ENCODE data around the gene SIGLEC8. TPM values are rescaled to one million over a fixed set of nuclear protein-coding genes. Genes with fewer than 3 reads are reported as not detected.

The SIGLEC8 gene
- total and polyA plus RNA-seq, 9 of the 15 experiments (the other 6 are each of a cell fraction or from before 2014, with no cell fraction given): 0.04 to 0.65 (median 0.39) TPM

DNA sequence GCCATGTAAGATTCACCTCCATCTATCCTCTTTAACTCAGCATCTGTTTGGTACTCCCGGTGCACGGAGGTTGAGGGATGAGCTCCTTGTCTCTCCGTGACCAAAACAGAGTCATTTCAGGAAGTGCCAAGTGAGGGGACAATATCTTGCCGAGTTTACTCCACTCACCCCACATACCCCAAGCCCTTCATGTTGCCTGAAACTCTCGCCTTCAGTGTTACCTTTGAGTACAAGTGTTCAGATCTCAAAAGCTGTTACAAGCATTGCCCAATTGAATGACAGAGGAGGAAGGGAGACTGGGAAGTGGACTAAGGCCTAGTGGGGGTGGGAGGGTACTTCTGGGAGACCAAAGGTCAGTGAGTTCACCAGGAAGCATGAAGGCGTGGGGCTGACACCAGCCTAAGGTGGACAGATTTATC, 49.4 kb upstream of the SIGLEC8 start (continued):
- no peak for TF ChIP-seq ZNF449 (CRISPR knock-in tag; IDR thresholded peaks at IDR 0.05)
- no peak for TF ChIP-seq SLC30A9 (CRISPR knock-in tag; IDR thresholded peaks at IDR 0.05)
- TF ChIP-seq ZNF277 (CRISPR knock-in tag; IDR thresholded peaks at IDR 0.05; ENCODE audit: borderline replicate concordance): no peak
- TF ChIP-seq ELF1 (tag; IDR thresholded peaks at IDR 0.05): peak; percentile 61; the same call in 1 of the 2 replicates
- TF ChIP-seq CEBPG (CRISPR knock-in tag; IDR thresholded peaks at IDR 0.05): peak; percentile 55
- TF ChIP-seq CEBPG (tag; conservative IDR thresholded peaks at IDR 0.05 in 1 of 2, IDR thresholded peaks at IDR 0.05 in 1 of 2): peak in 1 of 2 experiments; percentile 66; a peak in 3 of 4 replicates
- TF ChIP-seq XRCC5 (IDR thresholded peaks at IDR 0.05; ENCODE audit: low read depth, low read length): no peak
- 0 out of 2 replicates have a peak, but pooled peaks have one; percentile 42 for TF ChIP-seq SUPT5H (IDR thresholded peaks at IDR 0.05)
- TF ChIP-seq TBP (optimal IDR thresholded peaks at IDR 0.05; ENCODE audit: low read depth, low read length): peak; percentile 12
- TF ChIP-seq ZNF551 (CRISPR knock-in tag; IDR thresholded peaks at IDR 0.05): no peak
- TF ChIP-seq E2F1 (CRISPR knock-in tag; IDR thresholded peaks at IDR 0.05): no peak
- TF ChIP-seq RBFOX2 (IDR thresholded peaks at IDR 0.05; ENCODE audit: low read depth, low read length): no peak
- TF ChIP-seq, protein P1, sequence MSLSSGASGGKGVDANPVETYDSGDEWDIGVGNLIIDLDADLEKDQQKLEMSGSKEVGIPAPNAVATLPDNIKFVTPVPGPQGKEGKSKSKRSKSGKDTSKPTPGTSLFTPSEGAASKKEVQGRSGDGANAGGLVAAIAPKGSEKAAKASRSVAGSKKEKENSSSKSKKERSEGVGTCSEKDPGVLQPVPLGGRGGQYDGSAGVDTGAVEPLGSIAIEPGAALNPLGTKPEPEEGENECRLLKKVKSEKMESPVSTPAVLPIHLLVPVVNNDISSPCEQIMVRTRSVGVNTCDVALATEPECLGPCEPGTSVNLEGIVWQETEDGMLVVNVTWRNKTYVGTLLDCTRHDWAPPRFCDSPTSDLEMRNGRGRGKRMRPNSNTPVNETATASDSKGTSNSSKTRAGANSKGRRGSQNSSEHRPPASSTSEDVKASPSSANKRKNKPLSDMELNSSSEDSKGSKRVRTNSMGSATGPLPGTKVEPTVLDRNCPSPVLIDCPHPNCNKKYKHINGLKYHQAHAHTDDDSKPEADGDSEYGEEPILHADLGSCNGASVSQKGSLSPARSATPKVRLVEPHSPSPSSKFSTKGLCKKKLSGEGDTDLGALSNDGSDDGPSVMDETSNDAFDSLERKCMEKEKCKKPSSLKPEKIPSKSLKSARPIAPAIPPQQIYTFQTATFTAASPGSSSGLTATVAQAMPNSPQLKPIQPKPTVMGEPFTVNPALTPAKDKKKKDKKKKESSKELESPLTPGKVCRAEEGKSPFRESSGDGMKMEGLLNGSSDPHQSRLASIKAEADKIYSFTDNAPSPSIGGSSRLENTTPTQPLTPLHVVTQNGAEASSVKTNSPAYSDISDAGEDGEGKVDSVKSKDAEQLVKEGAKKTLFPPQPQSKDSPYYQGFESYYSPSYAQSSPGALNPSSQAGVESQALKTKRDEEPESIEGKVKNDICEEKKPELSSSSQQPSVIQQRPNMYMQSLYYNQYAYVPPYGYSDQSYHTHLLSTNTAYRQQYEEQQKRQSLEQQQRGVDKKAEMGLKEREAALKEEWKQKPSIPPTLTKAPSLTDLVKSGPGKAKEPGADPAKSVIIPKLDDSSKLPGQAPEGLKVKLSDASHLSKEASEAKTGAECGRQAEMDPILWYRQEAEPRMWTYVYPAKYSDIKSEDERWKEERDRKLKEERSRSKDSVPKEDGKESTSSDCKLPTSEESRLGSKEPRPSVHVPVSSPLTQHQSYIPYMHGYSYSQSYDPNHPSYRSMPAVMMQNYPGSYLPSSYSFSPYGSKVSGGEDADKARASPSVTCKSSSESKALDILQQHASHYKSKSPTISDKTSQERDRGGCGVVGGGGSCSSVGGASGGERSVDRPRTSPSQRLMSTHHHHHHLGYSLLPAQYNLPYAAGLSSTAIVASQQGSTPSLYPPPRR (CRISPR knock-in tag; IDR thresholded peaks at IDR 0.05; ENCODE audit: borderline replicate concordance): no peak
- no peak for TF ChIP-seq CAMTA2 (CRISPR knock-in tag; conservative IDR thresholded peaks at IDR 0.05)
- TF ChIP-seq, protein P2, sequence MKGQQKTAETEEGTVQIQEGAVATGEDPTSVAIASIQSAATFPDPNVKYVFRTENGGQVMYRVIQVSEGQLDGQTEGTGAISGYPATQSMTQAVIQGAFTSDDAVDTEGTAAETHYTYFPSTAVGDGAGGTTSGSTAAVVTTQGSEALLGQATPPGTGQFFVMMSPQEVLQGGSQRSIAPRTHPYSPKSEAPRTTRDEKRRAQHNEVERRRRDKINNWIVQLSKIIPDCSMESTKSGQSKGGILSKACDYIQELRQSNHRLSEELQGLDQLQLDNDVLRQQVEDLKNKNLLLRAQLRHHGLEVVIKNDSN (CRISPR knock-in tag; IDR thresholded peaks at IDR 0.05): peak; percentile 24; the same call in 1 of the 2 replicates
- TF ChIP-seq E2F3 (CRISPR knock-in tag; IDR thresholded peaks at IDR 0.05): no peak
- no peak for TF ChIP-seq GABPB1 (CRISPR knock-in tag; IDR thresholded peaks at IDR 0.05)
- peak; percentile 33; the same call in 1 of the 2 replicates for TF ChIP-seq PTTG1 (tag; IDR thresholded peaks at IDR 0.05; ENCODE audit: low read depth)
- no peak for TF ChIP-seq KLF16 (IDR thresholded peaks at IDR 0.05)
- TF ChIP-seq ZC3H4 (CRISPR knock-in tag; IDR thresholded peaks at IDR 0.05; ENCODE audit: borderline replicate concordance): no peak

Data from K562 (cell line).